Glutamatergic neuron (in vitro differentiated cells): ENCODE results near the gene NANP. TPM values are rescaled to one million over a fixed set of nuclear protein-coding genes. Genes with fewer than 3 reads are reported as not detected.

Experiments used
- DNase-seq: peaks from one replicate; pipeline ENCODE4 v3.0.0; 2022
- H3K27ac Mint-ChIP-seq: one replicate; pipeline ENCODE4 v1.8.0; 2020; ENCODE audit warnings: mild to moderate bottlenecking, mixed read lengths, inconsistent platforms; ENCODE audit not compliant: unreplicated experiment
- H3K27me3 Mint-ChIP-seq: one replicate; pipeline ENCODE4 v1.8.0; 2020; ENCODE audit warnings: mild to moderate bottlenecking, moderate library complexity, mixed read lengths, inconsistent platforms; ENCODE audit not compliant: unreplicated experiment
- H3K36me3 Mint-ChIP-seq: one replicate; pipeline ENCODE4 v1.8.0; 2020; ENCODE audit warnings: mild to moderate bottlenecking, mixed read lengths, inconsistent platforms; ENCODE audit not compliant: unreplicated experiment
- H3K4me1 Mint-ChIP-seq: one replicate; pipeline ENCODE4 v1.8.0; 2020; ENCODE audit warnings: mild to moderate bottlenecking, low read depth, mixed read lengths, inconsistent platforms; ENCODE audit not compliant: unreplicated experiment
- H3K4me3 Mint-ChIP-seq: one replicate; pipeline ENCODE4 v1.8.0; 2020; ENCODE audit warnings: mild to moderate bottlenecking, mixed read lengths, inconsistent platforms; ENCODE audit not compliant: unreplicated experiment
- H3K9me3 Mint-ChIP-seq: one replicate; pipeline ENCODE4 v1.8.0; 2020; ENCODE audit warnings: mild to moderate bottlenecking, moderate library complexity, mixed read lengths, inconsistent platforms; ENCODE audit not compliant: unreplicated experiment
- CTCF ChIP-seq: fragments of 200-600 bp; sonication (generic); IDR thresholded peaks from one replicate; pipeline ENCODE4 v1.5.0; 2021; ENCODE audit not compliant: partially characterized antibody, unreplicated experiment
- total RNA-seq: library from RNA; stranded (reverse); fragmentation: NEBNext Ultra II Directional; extraction: Animal tissue kit (Norgen Biotek cat#: 25700); gene quantifications from one replicate; pipeline ENCODE4 v1.2.1, GENCODE V29; 2021; ENCODE audit not compliant: unreplicated experiment

Gene NANP
- total RNA-seq, 1 donor from 2014 or later, result 1.4 TPM

DNA sequence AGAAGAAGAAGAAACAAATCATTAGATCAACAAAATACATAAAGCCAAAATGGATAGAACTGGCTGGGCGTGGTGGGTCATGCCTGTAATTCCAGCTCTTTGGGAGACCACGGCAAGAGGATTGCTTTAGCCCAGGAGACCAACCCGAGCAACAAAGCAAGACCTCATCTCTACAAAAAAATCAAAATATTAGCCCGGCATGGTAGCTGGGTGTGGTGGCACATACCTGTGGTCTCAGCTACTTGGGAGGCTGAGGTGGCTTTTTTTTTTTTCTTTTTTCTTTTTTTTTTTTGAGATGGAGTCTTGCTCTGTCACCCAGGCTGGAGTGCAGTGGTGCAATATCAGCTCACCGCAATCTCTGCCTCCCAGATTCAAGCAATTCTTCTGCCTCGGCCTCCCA, 59.9 kb downstream of the NANP start:
- H3K9me3 Mint-ChIP-seq, result peaks cover 24% of the 10 kb centered on the region

GRCh38 chr20:25563362-25563761, 60.5 kb downstream of the NANP start:
- Mint-ChIP-seq H3K4me1 (peaks cover 2% of the 10 kb centered on the region), H3K27ac (peak overlapping the region; percentile 38), H3K27me3 (peaks cover 3% of the 10 kb centered on the region), H3K9me3 (peaks cover 27% of the 10 kb centered on the region), H3K36me3 (peaks cover 12% of the 10 kb centered on the region), H3K4me3 (no peak overlapping the region)
- DNase-seq, result no peak
- no peak for TF ChIP-seq CTCF

More for the DNA sequence above, 59.9 kb downstream of the NANP start:
- H3K4me3 Mint-ChIP-seq, result no peak overlapping the region
- peaks cover 2% of the 10 kb centered on the region for H3K4me1 Mint-ChIP-seq
- no peak for TF ChIP-seq CTCF
- peaks cover 7% of the 10 kb centered on the region for H3K36me3 Mint-ChIP-seq
- DNase-seq, result no peak
- peak overlapping the region; percentile 38 for H3K27ac Mint-ChIP-seq
- no peaks in the 10 kb centered on the region for H3K27me3 Mint-ChIP-seq

Other genes starting within 250 kb of the NANP start
- gene ABHD12, start 233.2 kb downstream of the NANP start, total RNA-seq, result 101 TPM
- 5.3 TPM for gene GINS1, start 216.3 kb downstream of the NANP start, total RNA-seq
- 86.8 TPM for gene NINL, start 38.5 kb downstream of the NANP start, total RNA-seq
- 24.5 TPM for gene ZNF337, start 72.8 kb upstream of the NANP start, total RNA-seq